NB4 (cell line): ENCODE results near the gene PLPPR1.

Experiments used
- DNase-seq: peaks from one replicate; pipeline ENCODE4 v3.0.0; 2010; ENCODE audit warnings: low read depth
- H3K4me3 ChIP-seq: one replicate; pipeline ENCODE4 v1.5.1; 2011; ENCODE audit warnings: mild to moderate bottlenecking, low read depth, low read length, moderate library complexity
- CTCF ChIP-seq: IDR thresholded peaks from one replicate; pipeline ENCODE4 v1.5.1; 2012; ENCODE audit warnings: low read depth, low read length
- MYC ChIP-seq: IDR thresholded peaks from 2 replicates; pipeline ENCODE4 v1.6.1; 2011; ENCODE audit warnings: low read depth, low read length
- POLR2A ChIP-seq: IDR thresholded peaks from 2 replicates; pipeline ENCODE4 v1.6.1; 2011; ENCODE audit warnings: mild to moderate bottlenecking; ENCODE audit not compliant: insufficient read length; ENCODE audit errors: extremely low read depth
- TF ChIP-seq, protein P1 (sequence below): IDR thresholded peaks from 2 replicates; pipeline ENCODE4 v1.6.1; 2011; ENCODE audit warnings: low read depth, low read length

PLPPR1 gene

DNA sequence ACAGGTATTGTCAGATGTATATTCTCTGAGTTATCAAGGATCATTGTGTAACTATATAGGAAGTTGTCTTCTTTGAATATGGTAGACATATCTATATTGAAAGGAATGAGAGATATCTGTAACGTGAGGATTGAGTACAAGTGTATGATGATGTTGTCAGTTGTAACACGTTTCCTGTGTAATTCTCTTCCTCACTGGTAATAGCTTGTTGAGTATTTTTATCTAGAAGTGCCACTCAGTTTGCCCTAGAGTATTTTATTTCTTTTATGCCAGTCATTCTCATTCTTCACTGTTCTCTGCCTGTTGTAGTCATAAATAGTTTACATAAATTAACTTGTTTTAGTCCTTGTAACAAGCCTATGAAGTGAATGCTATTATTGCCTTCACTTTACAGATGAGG, 184.1 kb downstream of the PLPPR1 start:
- H3K4me3 ChIP-seq: no peak overlapping the region
- DNase-seq: no peak
- no peak for TF ChIP-seq MYC
- TF ChIP-seq POLR2A: no peak
- TF ChIP-seq, protein P1, sequence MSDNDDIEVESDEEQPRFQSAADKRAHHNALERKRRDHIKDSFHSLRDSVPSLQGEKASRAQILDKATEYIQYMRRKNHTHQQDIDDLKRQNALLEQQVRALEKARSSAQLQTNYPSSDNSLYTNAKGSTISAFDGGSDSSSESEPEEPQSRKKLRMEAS: no peak
- TF ChIP-seq CTCF: no peak

DNA sequence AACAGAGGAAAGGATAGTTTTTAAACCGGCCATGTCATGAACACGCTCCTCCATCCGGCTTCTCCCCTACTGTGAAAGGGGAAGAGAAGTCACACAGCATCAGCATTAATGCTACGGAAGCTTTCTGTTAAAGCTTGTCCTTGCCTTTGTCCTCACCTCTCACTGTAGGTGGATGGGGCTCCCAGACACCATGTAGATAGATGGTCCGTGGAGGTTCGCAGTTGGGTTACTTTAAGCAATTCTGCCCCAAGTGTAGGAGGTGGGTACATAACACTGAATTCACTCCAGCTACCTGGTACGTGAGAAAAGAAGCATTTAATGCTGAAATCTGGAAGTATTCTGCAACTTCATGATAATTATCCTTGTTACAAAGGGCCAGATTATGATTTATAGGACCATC, 190.5 kb downstream of the PLPPR1 start:
- H3K4me3 ChIP-seq: no peak overlapping the region
- DNase-seq: no peak
- TF ChIP-seq MYC (no peak), CTCF (no peak), POLR2A (no peak)
- TF ChIP-seq, protein P1: no peak

- no peak overlapping the region for H3K4me3 ChIP-seq
- DNase-seq: no peak
- no peak for TF ChIP-seq POLR2A
- no peak for TF ChIP-seq MYC
These were observed 191.8 kb downstream of the PLPPR1 start for GRCh38 chr9:101220341-101220740.

DNA sequence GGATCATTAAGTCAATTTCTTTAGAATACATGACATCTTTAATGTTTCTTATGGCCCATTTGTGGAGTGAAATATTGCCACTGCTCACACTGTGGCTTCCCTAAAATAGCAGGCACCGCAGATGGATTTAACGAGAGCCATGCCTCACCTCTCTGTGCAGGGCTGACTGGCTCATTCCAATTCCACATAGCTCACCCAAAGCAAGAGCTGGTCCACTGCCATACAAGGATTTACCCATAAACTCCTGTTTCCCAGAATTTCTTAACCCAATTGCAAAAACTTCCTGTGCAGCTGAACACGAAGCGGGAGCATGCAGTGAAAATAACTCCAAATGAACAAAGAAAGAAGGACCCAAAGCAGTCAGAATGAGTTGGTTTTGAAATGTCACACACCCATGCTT, 196.7 kb downstream of the PLPPR1 start:
- no peak for DNase-seq
- no peak overlapping the region for H3K4me3 ChIP-seq
- no peak for TF ChIP-seq CTCF
- TF ChIP-seq, protein P1: no peak
- TF ChIP-seq POLR2A: no peak
- no peak for TF ChIP-seq MYC

DNA sequence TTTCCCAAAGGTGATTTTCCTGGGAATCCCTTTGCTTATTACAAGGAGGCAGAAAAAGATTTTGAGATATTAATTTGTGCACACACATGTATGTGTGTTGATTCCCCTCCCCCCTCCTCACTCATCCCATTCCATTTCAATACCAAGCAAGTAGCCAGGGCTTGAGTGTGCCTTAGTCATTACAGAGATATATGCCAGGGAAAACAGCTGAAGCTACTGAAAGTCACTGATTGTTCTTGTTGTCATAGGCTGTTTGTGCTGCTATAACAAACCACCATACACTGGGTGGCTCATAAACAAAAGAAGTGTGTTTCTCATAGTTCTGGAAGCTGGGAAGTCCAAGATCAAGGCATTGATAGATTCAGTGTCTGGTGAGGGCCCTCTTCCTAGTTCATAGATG, 197.6 kb downstream of the PLPPR1 start:
- no peak for TF ChIP-seq POLR2A
- TF ChIP-seq CTCF: no peak
- TF ChIP-seq, protein P1: no peak
- no peak for TF ChIP-seq MYC

GRCh38 chr9:101226803-101227202, 198.3 kb downstream of the PLPPR1 start:
- no peak overlapping the region for H3K4me3 ChIP-seq
- TF ChIP-seq POLR2A (no peak), MYC (no peak), CTCF (no peak)
- TF ChIP-seq, protein P1: no peak
- DNase-seq: no peak

More for the DNA sequence above, 197.6 kb downstream of the PLPPR1 start:
- no peak overlapping the region for H3K4me3 ChIP-seq
- DNase-seq: no peak
